GM13977 (cell line): ENCODE results near the gene OGDHL.
A peak's percentile ranks its signal among the peaks of the same experiment; 100 is the strongest.

Source experiments
- DNase-seq: peaks from one replicate; pipeline ENCODE4 v3.0.0; 2012; ENCODE audit warnings: low spot score
- in situ Hi-C: fragments of 300-500 bp; cut with MboI; formaldehyde crosslinking; loops from one replicate; pipeline ENCODE4 v1.12.0; 2022; ENCODE audit warnings: low sequenced_read_pairs, low pct_unique_long_range_greater_than_20kb, mixed read lengths, inconsistent platforms; ENCODE audit not compliant: unreplicated experiment
- TF ChIP-seq, protein P1 (sequence below): IDR thresholded peaks from 2 replicates; pipeline ENCODE4 v1.5.1; 2012; ENCODE audit warnings: mild to moderate bottlenecking, control low read depth; ENCODE audit not compliant: insufficient read depth; ENCODE audit errors: extremely low read depth, missing control alignments

OGDHL gene

DNA sequence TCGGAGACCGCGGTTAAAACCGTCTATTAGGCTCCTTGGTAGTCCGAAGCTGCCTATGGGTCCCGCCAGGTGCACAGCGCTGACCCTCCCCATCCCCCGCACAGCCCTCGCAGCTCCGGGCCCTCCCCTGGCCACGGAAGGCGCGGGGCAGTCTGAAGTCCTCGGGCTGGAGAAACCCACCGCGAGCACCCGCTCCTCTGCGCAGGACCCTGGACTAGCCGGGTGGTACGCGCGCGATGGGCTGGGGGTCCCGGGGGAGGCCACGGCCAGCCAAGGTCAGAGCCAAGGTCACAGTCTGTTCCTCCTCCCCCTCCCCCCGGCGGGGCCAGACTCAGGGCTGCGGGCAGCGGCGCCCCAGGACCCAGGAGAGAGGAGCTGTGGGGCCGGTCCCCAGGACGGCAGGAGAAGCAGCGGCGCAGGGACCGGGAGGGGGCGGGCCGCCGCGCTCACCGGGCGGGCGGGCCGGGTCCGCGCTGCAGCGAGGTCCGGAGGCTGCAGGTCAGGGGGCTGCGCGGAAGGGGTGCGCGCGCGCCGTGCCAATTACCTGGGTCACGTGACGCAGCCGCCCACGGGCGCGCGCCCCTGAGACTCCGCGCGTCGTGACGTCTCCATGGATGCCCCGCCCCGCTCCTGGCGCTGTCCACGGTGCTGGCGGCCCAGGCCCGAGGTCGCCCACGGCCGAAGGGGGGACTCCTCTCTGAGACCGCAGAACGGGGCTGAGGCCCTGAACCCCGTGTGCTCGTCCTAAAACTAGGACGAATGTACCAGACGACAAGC, at the start of gene OGDHL:
Gene OGDHL, minus strand, starts transcription at position 535 of the 777 bp plus-strand sequence. CDS start 3,731 bp downstream, outside the sequence.
- TF ChIP-seq, protein P1, sequence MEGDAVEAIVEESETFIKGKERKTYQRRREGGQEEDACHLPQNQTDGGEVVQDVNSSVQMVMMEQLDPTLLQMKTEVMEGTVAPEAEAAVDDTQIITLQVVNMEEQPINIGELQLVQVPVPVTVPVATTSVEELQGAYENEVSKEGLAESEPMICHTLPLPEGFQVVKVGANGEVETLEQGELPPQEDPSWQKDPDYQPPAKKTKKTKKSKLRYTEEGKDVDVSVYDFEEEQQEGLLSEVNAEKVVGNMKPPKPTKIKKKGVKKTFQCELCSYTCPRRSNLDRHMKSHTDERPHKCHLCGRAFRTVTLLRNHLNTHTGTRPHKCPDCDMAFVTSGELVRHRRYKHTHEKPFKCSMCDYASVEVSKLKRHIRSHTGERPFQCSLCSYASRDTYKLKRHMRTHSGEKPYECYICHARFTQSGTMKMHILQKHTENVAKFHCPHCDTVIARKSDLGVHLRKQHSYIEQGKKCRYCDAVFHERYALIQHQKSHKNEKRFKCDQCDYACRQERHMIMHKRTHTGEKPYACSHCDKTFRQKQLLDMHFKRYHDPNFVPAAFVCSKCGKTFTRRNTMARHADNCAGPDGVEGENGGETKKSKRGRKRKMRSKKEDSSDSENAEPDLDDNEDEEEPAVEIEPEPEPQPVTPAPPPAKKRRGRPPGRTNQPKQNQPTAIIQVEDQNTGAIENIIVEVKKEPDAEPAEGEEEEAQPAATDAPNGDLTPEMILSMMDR, result no peak
- peak; percentile 88 for DNase-seq
- in situ Hi-C loops, result no loop called here

DNA sequence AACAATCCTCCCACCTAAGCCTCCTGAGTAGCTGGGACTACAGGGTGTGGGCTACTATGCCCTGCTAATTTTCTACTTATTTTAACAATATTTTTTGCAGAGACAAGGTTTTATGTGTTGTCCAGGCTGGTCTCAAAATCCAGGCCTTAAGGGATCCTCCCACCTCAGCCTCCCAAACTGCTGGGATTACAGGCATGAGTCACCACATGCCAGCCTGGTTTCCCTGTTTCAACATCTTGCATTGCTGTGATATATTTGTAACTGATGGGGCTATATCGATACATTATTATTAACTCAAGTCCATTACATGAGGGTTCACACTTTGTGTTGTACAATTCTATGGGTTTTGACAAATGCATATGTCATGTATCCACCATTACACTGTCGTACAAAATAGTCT, 41.9 kb upstream of the OGDHL start:
- no peak for DNase-seq
- TF ChIP-seq, protein P1, result no peak
- in situ Hi-C loops, result no loop called here

GRCh38 chr10:49798275-49798674, 36.2 kb upstream of the OGDHL start:
- TF ChIP-seq, protein P1, result no peak
- in situ Hi-C loops, result no loop called here
- no peak for DNase-seq

- TF ChIP-seq, protein P1, result no peak
- in situ Hi-C loops, result no loop called here
- DNase-seq, result no peak
These were observed 29.0 kb upstream of the OGDHL start for GRCh38 chr10:49791100-49791499.

DNA sequence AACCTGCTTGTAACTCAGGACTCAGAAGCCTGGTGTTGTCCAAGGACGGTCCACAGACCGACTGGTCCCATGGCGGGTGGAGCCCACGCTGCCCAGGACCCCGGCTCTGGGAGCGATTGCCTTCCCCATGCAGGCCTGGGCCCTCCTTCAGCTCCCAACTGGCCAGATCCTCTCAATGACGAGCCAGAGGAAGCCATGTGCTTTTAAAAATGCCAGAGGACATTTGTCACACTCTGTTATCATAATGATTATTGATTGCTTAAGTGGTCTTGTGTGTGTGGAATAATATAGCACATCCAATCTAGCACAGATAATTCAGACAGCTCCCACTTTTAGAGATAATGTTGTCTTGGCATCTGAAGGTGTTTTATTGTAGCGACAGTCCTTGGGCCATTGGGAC, 22.6 kb upstream of the OGDHL start:
- TF ChIP-seq, protein P1, result no peak
- no peak for DNase-seq
- in situ Hi-C loops, result no loop called here

- in situ Hi-C loops, result no loop called here
- no peak for DNase-seq
- TF ChIP-seq, protein P1, result no peak
These were observed 21.5 kb upstream of the OGDHL start for GRCh38 chr10:49783645-49784044.
